ENCODE data around the gene AP3B1.

Gene AP3B1

DNA sequence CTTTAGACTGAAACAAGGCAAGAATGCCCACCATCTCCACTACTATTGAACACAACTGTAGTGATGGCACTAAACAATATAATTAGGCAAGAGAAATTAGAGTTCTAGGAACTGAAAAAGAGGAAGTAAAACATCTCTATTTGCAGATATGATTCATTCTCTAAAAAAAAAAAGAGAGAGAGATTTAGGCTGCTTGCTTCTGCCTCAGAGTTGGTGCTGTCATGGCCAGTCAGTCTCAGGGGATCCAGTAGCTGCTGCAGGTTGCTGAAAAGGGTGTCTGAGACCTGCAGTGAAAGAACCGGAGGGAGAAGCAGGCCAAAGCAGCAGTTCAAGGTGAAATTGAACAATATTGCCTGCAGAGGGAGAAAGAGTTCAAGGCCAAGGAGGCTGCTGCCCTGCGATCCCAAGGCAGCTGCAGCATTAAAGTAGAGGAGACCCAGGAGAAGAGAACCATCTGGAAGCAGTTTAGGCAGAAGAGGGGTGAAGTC lies 72.5 kb downstream of the AP3B1 start:
- TF ChIP-seq, protein P1, sequence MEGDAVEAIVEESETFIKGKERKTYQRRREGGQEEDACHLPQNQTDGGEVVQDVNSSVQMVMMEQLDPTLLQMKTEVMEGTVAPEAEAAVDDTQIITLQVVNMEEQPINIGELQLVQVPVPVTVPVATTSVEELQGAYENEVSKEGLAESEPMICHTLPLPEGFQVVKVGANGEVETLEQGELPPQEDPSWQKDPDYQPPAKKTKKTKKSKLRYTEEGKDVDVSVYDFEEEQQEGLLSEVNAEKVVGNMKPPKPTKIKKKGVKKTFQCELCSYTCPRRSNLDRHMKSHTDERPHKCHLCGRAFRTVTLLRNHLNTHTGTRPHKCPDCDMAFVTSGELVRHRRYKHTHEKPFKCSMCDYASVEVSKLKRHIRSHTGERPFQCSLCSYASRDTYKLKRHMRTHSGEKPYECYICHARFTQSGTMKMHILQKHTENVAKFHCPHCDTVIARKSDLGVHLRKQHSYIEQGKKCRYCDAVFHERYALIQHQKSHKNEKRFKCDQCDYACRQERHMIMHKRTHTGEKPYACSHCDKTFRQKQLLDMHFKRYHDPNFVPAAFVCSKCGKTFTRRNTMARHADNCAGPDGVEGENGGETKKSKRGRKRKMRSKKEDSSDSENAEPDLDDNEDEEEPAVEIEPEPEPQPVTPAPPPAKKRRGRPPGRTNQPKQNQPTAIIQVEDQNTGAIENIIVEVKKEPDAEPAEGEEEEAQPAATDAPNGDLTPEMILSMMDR (IDR thresholded peaks at IDR 0.05; ENCODE audit: low read depth, low read length, missing control alignments), result no peak
- H3K4me3 ChIP-seq (replicated peaks; ENCODE audit: low read depth, low read length), result no peak overlapping the region
- DNase-seq (ENCODE audit: extremely low read depth, low read depth), result no peak

DNA sequence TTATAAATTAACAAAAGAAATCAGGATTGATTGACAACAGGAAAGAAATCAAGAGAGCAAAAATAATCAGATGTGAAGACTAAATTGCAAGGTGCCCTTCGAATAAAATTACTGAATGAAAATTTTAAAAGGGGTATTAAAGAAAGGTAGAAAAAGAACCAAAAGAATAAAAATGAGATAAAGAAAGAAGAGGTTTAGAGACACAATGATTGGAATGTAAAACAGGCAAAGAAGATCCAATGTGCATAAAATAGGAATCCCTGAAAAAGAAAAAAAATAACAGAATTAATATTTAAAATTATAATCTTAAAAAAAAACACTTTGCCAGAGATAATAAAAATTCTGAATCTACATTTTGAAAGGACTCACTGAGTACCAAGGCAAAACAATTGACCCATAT lies 73.0 kb downstream of the AP3B1 start:
- TF ChIP-seq, protein P1 (IDR thresholded peaks at IDR 0.05; ENCODE audit: low read depth, low read length, missing control alignments), result no peak
- DNase-seq (ENCODE audit: extremely low read depth, low read depth), result no peak

DNA sequence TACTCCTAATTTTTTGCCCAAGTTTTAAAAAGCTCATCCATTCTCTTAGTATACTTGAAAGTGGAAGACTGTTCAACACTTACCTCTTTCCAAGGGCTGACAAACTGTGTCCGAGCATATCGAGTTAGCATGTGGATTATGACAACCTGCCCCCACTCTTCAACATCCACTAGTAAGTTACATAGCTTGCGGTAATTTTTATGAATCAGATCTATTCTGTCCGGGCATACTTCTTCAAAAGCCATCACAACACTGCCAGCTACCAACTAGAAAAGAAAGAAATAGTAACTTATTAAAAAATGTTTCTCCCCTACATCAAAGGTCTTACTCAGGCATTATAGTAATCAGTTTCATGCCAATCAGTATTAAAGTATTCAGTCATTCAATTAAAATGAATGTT lies 78.5 kb downstream of the AP3B1 start:
- no peak for DNase-seq (ENCODE audit: extremely low read depth, low read depth)
- TF ChIP-seq, protein P1 (IDR thresholded peaks at IDR 0.05; ENCODE audit: low read depth, low read length, missing control alignments), result no peak
- H3K4me3 ChIP-seq (replicated peaks; ENCODE audit: low read depth, low read length), result no peak overlapping the region

More for the DNA sequence above, 73.0 kb downstream of the AP3B1 start:
- no peak overlapping the region for H3K4me3 ChIP-seq (replicated peaks; ENCODE audit: low read depth, low read length)

DNA sequence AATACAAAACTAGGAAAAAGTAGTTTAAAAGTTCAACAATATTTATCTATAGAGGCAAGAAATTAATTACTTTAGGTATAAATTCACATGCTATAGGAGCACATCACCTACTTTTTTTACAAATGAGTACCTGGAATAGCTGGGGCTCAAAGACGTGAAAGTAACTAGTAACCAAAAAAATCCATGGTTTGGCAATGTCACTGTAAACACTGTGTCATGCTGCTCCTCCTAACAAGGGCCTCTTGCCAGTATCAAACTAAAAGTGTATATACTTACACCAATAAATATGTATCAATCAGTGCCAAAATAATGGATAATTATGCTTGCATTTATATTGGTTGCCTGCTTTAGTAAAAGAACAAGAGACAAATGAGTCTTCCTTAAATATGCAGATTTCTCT lies 78.9 kb downstream of the AP3B1 start:
- no peak overlapping the region for H3K4me3 ChIP-seq (replicated peaks; ENCODE audit: low read depth, low read length)
- TF ChIP-seq, protein P1 (IDR thresholded peaks at IDR 0.05; ENCODE audit: low read depth, low read length, missing control alignments), result no peak
- no peak for DNase-seq (ENCODE audit: extremely low read depth, low read depth)

- no peak overlapping the region for H3K4me3 ChIP-seq (replicated peaks; ENCODE audit: low read depth, low read length)
- DNase-seq (ENCODE audit: extremely low read depth, low read depth), result no peak
- TF ChIP-seq, protein P1 (IDR thresholded peaks at IDR 0.05; ENCODE audit: low read depth, low read length, missing control alignments), result no peak
These were observed 80.7 kb downstream of the AP3B1 start for GRCh38 chr5:78213799-78214198.

- TF ChIP-seq, protein P1 (IDR thresholded peaks at IDR 0.05; ENCODE audit: low read depth, low read length, missing control alignments), result no peak
- no peak overlapping the region for H3K4me3 ChIP-seq (replicated peaks; ENCODE audit: low read depth, low read length)
These were observed 83.4 kb downstream of the AP3B1 start for GRCh38 chr5:78211052-78211451.

GRCh38 chr5:78204241-78204640 lies 90.3 kb downstream of the AP3B1 start:
- DNase-seq (ENCODE audit: extremely low read depth, low read depth), result no peak
- no peak overlapping the region for H3K4me3 ChIP-seq (replicated peaks; ENCODE audit: low read depth, low read length)
- TF ChIP-seq, protein P1 (IDR thresholded peaks at IDR 0.05; ENCODE audit: low read depth, low read length, missing control alignments), result no peak

More at GRCh38 chr5:78211052-78211451, 83.4 kb downstream of the AP3B1 start:
- no peak for DNase-seq (ENCODE audit: extremely low read depth, low read depth)

All from HFF-Myc (cell line).